Fibroblast of lung (primary cell): ENCODE data around the gene POLR3G.

Source experiments
- CTCF ChIP-seq, 2 donors: IDR thresholded peaks in 1 of 2; conservative IDR thresholded peaks in 1 of 2; 1 replicate in 1 of 2; 2 replicates in 1 of 2; pipeline ENCODE4 v1.5.1; 2011 to 2012; ENCODE audit warnings: low read length in 2 of 2, control low read depth in 1 of 2, inconsistent platforms in 1 of 2, low read depth in 1 of 2, mild to moderate bottlenecking in 1 of 2
- EZH2 ChIP-seq: IDR thresholded peaks from 2 replicates; pipeline ENCODE4 v1.5.1; 2012; ENCODE audit warnings: low read length, control low read depth, mild to moderate bottlenecking; ENCODE audit errors: missing control alignments

- TF ChIP-seq CTCF (conservative IDR thresholded peaks at IDR 0.05 in 1 of 2, IDR thresholded peaks at IDR 0.05 in 1 of 2; ENCODE audit: low read depth in 1 of 2, low read length in 2 of 2) = no peak
- TF ChIP-seq EZH2 = no peak
Measured at GRCh38 chr5:90519081-90519480, 44.4 kb downstream of the POLR3G start.
